H1 (cell line): ENCODE data around the gene IQCF6.

ENCODE experiments used
- ASH2L ChIP-seq: fragments of 200-600, 300-600 bp; sonication (generic); IDR thresholded peaks from one replicate; pipeline ENCODE4 v1.7.1; 2017; ENCODE audit warnings: low read length
- BACH1 ChIP-seq: IDR thresholded peaks from 2 replicates; pipeline ENCODE4 v1.6.1; 2012; ENCODE audit warnings: low read length, improper control_type of control experiment
- CHD2 ChIP-seq: IDR thresholded peaks from 2 replicates; pipeline ENCODE4 v1.6.1; 2012; ENCODE audit warnings: low read length, improper control_type of control experiment
- EP300 ChIP-seq, 2 experiments: IDR thresholded peaks; 1 replicate in 1 of 2; 2 replicates in 1 of 2; pipeline ENCODE4 v1.6.1; 2011 to 2012; ENCODE audit warnings: low read depth in 2 of 2, low read length in 2 of 2, mild to moderate bottlenecking in 2 of 2, borderline replicate concordance in 1 of 2, inconsistent platforms in 1 of 2, moderate library complexity in 1 of 2
- GTF2F1 ChIP-seq: IDR thresholded peaks from 2 replicates; pipeline ENCODE4 v1.6.1; 2012; ENCODE audit warnings: low read depth, low read length, improper control_type of control experiment, borderline replicate concordance
- POLR2A ChIP-seq, 2 experiments: IDR thresholded peaks; 1 replicate in 1 of 2; 2 replicates in 1 of 2; pipeline ENCODE4 v1.6.1; 2011; ENCODE audit warnings: low read depth in 2 of 2, low read length in 2 of 2, mild to moderate bottlenecking in 2 of 2; ENCODE audit errors: control extremely low read depth in 1 of 2
- POLR2AphosphoS5 ChIP-seq: IDR thresholded peaks from 2 replicates; pipeline ENCODE4 v1.6.1; 2011; ENCODE audit warnings: low read depth, low read length
- TF ChIP-seq, protein P1 (sequence below), 3 experiments: IDR thresholded peaks; 1 replicate in 2 of 3; 2 replicates in 1 of 3; pipeline versions ENCODE4 v1.5.1 to v1.6.1; 2011; ENCODE audit warnings: low read length in 3 of 3, mild to moderate bottlenecking in 3 of 3, inconsistent platforms in 2 of 3, low read depth in 1 of 3, moderate library complexity in 1 of 3; ENCODE audit not compliant: insufficient read depth in 1 of 3; ENCODE audit errors: control extremely low read depth in 1 of 3

GRCh38 chr3:51828297-51828696, 49.3 kb upstream of the IQCF6 start:
- TF ChIP-seq EP300 (IDR thresholded peaks at IDR 0.05; ENCODE audit: borderline replicate concordance in 1 of 2, low read depth in 2 of 2, low read length in 2 of 2) (no peak), ASH2L (no peak), CHD2 (no peak), POLR2A (IDR thresholded peaks at IDR 0.05; ENCODE audit: control extremely low read depth in 1 of 2, low read depth in 2 of 2, low read length in 2 of 2) (no peak), GTF2F1 (no peak), POLR2AphosphoS5 (no peak), BACH1 (no peak)
- TF ChIP-seq, protein P1, sequence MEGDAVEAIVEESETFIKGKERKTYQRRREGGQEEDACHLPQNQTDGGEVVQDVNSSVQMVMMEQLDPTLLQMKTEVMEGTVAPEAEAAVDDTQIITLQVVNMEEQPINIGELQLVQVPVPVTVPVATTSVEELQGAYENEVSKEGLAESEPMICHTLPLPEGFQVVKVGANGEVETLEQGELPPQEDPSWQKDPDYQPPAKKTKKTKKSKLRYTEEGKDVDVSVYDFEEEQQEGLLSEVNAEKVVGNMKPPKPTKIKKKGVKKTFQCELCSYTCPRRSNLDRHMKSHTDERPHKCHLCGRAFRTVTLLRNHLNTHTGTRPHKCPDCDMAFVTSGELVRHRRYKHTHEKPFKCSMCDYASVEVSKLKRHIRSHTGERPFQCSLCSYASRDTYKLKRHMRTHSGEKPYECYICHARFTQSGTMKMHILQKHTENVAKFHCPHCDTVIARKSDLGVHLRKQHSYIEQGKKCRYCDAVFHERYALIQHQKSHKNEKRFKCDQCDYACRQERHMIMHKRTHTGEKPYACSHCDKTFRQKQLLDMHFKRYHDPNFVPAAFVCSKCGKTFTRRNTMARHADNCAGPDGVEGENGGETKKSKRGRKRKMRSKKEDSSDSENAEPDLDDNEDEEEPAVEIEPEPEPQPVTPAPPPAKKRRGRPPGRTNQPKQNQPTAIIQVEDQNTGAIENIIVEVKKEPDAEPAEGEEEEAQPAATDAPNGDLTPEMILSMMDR (IDR thresholded peaks at IDR 0.05; ENCODE audit: control extremely low read depth in 1 of 3, insufficient read depth in 1 of 3, low read depth in 1 of 3, low read length in 3 of 3) = no peak
